Upper lobe of right lung (tissue), 1 donor: ENCODE results near the gene PLCH2. TPM values are rescaled to one million over a fixed set of nuclear protein-coding genes. Genes with fewer than 3 reads are reported as not detected.
"Not testable (repeated sequence)": the region's sequence is repeated elsewhere in the genome, so short reads cannot be mapped to it uniquely, and the experiment has no call there.

ENCODE experiments used
- ATAC-seq: fragments of 200-7000 bp; cut with Tn5 transposase; one replicate; pipeline ENCODE4 v1.9.1; 2020; ENCODE audit warnings: mild to moderate bottlenecking, moderate library complexity
- DNase-seq: peaks from one replicate; pipeline ENCODE4 v3.0.0-alpha.2; 2020
- H3K27ac ChIP-seq: fragments of 200-600 bp; one replicate; pipeline ENCODE4 v1.8.0; 2022
- H3K27me3 ChIP-seq: fragments of 200-600 bp; one replicate; pipeline ENCODE4 v1.8.0; 2022; ENCODE audit warnings: mild to moderate bottlenecking
- H3K36me3 ChIP-seq: fragments of 200-600 bp; one replicate; pipeline ENCODE4 v1.8.0; 2022
- H3K4me1 ChIP-seq: fragments of 200-600 bp; one replicate; pipeline ENCODE4 v1.8.0; 2022
- H3K4me3 ChIP-seq: fragments of 200-600 bp; one replicate; pipeline ENCODE4 v1.8.0; 2022; ENCODE audit warnings: mild to moderate bottlenecking
- H3K9me3 ChIP-seq: fragments of 200-600 bp; one replicate; pipeline ENCODE4 v1.8.0; 2022
- CTCF ChIP-seq: fragments of 200-600 bp; IDR thresholded peaks from one replicate; pipeline ENCODE4 v1.8.0; 2022; ENCODE audit warnings: antibody characterized with exemption
- intact Hi-C: fragments of 100-400 bp; cut with DNase I; formaldehyde crosslinking; loops from one replicate; pipeline ENCODE4 v1.11.0; 2022
- total RNA-seq: library from RNA; stranded (reverse); fragmentation: NEBNext Ultra II Directional; extraction: Animal tissue kit (Norgen Biotek cat#: 25700); gene quantifications from one replicate; pipeline ENCODE4 v1.2.1, GENCODE V29; 2021
- donor health status: DM: no; HTN: yes; CAD: no; lungs with severe emphysema.

The PLCH2 gene
- total RNA-seq, 1 donor from 2014 or later = 2.4 TPM

- peaks cover 25% of the 10 kb centered on the region for H3K27me3 ChIP-seq
- intact Hi-C loops = no loop called here
- no peak for ATAC-seq
These were observed 17.4 kb upstream of the PLCH2 start for GRCh38 chr1:2458687-2459086.

GRCh38 chr1:2459102-2459753, 16.9 kb upstream of the PLCH2 start:
- H3K4me1 ChIP-seq, H3K9me3 ChIP-seq, intact Hi-C loops, H3K4me3 ChIP-seq, ATAC-seq, H3K36me3 ChIP-seq, H3K27ac ChIP-seq, DNase-seq: not testable (repeated sequence)
- peaks cover 30% of the 10 kb centered on the region for H3K27me3 ChIP-seq

More at GRCh38 chr1:2458687-2459086, 17.4 kb upstream of the PLCH2 start:
- no peak overlapping the region for H3K27ac ChIP-seq
- DNase-seq = no peak
- no peaks in the 10 kb centered on the region for H3K4me1 ChIP-seq
- no peaks in the 10 kb centered on the region for H3K9me3 ChIP-seq
- no peak overlapping the region for H3K4me3 ChIP-seq
- no peak for TF ChIP-seq CTCF
- H3K36me3 ChIP-seq = no peaks in the 10 kb centered on the region

GRCh38 chr1:2459757-2460156, 16.3 kb upstream of the PLCH2 start:
- ATAC-seq = peak; percentile 3
- H3K27me3 ChIP-seq = peaks cover 33% of the 10 kb centered on the region
- peak; percentile 13 for TF ChIP-seq CTCF
- no peaks in the 10 kb centered on the region for H3K36me3 ChIP-seq
- H3K4me3 ChIP-seq = no peak overlapping the region
- no peak for DNase-seq
- intact Hi-C loops = no loop called here
- no peak overlapping the region for H3K27ac ChIP-seq
- H3K9me3 ChIP-seq = no peaks in the 10 kb centered on the region
- H3K4me1 ChIP-seq = no peaks in the 10 kb centered on the region

- H3K27me3 ChIP-seq = peaks cover 33% of the 10 kb centered on the region
- no peaks in the 10 kb centered on the region for H3K9me3 ChIP-seq
These were observed 15.9 kb upstream of the PLCH2 start for GRCh38 chr1:2460203-2460602.

GRCh38 chr1:2460996-2461751, 14.9 kb upstream of the PLCH2 start:
- intact Hi-C loops = no loop called here
- no peaks in the 10 kb centered on the region for H3K9me3 ChIP-seq
- no peak overlapping the region for H3K4me3 ChIP-seq
- H3K36me3 ChIP-seq = no peaks in the 10 kb centered on the region
- H3K27ac ChIP-seq = no peak overlapping the region
- peaks cover 36% of the 10 kb centered on the region for H3K27me3 ChIP-seq
- ATAC-seq = no peak
- TF ChIP-seq CTCF = no peak
- no peaks in the 10 kb centered on the region for H3K4me1 ChIP-seq
- DNase-seq = no peak

More at GRCh38 chr1:2460203-2460602, 15.9 kb upstream of the PLCH2 start:
- no peaks in the 10 kb centered on the region for H3K36me3 ChIP-seq
- DNase-seq = no peak
- no peaks in the 10 kb centered on the region for H3K4me1 ChIP-seq
- H3K4me3 ChIP-seq = no peak overlapping the region
- no peak for ATAC-seq
- H3K27ac ChIP-seq = no peak overlapping the region
- no peak for TF ChIP-seq CTCF
- intact Hi-C loops = no loop called here

- H3K36me3 ChIP-seq = no peaks in the 10 kb centered on the region
- intact Hi-C loops = no loop called here
- TF ChIP-seq CTCF = no peak
- no peaks in the 10 kb centered on the region for H3K4me1 ChIP-seq
- H3K4me3 ChIP-seq = no peak overlapping the region
- peaks cover 52% of the 10 kb centered on the region for H3K27me3 ChIP-seq
- H3K9me3 ChIP-seq = no peaks in the 10 kb centered on the region
- DNase-seq = no peak
- H3K27ac ChIP-seq = no peak overlapping the region
- ATAC-seq = no peak
These were observed 13.3 kb upstream of the PLCH2 start for GRCh38 chr1:2462819-2463218.
